ENCODE results near the gene SH2D3C.

Gene SH2D3C

GRCh38 chr9:127714020-127714750 is 64.3 kb downstream of the SH2D3C start:
- H3K4me3 ChIP-seq: peak overlapping the region; percentile 72 to 78
- H3K9me3 ChIP-seq: no peaks in the 10 kb centered on the region
- H3K4me1 ChIP-seq: peaks cover 0 to 20% (median 18%) of the 10 kb centered on the region in 4 donors
- intact Hi-C loops (cut with DNase I; ENCODE audit: low total_unique reads): loop anchor here (5.0 kb wide), 1 partner anchor 97 kb away; no protein-coding TSS in a partner anchor
- H3K36me3 ChIP-seq: peaks cover 0 to 10% (median 0%) of the 10 kb centered on the region in 3 donors
- H3K27ac ChIP-seq: no peak overlapping the region
- no peak for DNase-seq
- no peak for TF ChIP-seq CTCF (IDR thresholded peaks at IDR 0.05)
- no peaks in the 10 kb centered on the region for H3K27me3 ChIP-seq

DNA sequence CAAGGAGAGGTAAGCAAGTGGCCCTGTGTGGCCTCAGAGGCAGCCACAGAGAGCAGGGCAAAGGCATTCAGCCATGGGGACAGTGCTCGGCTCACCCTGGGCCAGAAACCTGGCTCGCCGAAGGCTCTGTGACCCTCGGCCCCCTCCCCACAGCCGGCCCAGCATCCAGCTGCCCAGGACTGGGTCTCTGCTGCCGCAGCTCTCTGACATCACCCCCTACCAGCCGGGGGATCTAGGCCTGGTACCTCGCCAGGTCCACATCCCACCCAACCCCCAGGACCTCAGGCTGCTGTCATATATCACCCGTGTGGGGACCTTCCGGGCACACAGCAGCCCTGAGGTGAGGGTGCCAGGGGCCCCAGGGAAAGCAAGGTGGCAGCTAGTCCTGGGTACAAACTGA is 65.6 kb downstream of the SH2D3C start:
- Histone ChIP-seq H3K27me3 (peaks cover 0 to 2% of the 10 kb centered on the region in 2 donors), H3K4me1 (peaks cover 0 to 20% (median 18%) of the 10 kb centered on the region in 4 donors), H3K27ac (no peak overlapping the region), H3K9me3 (no peaks in the 10 kb centered on the region), H3K36me3 (peaks cover 0 to 10% (median 0%) of the 10 kb centered on the region in 3 donors), H3K4me3 (no peak overlapping the region)
- no peak for TF ChIP-seq CTCF (IDR thresholded peaks at IDR 0.05)
- DNase-seq: no peak
- intact Hi-C loops (cut with DNase I; ENCODE audit: low total_unique reads): loop anchor here (5.0 kb wide), 1 partner anchor 96 kb away; no protein-coding TSS in a partner anchor

GRCh38 chr9:127712371-127712770 is 66.1 kb downstream of the SH2D3C start:
- intact Hi-C loops (cut with DNase I; ENCODE audit: low total_unique reads): loop anchor here (5.0 kb wide), 1 partner anchor 95 kb away; no protein-coding TSS in a partner anchor
- no peak for DNase-seq
- no peaks in the 10 kb centered on the region for H3K9me3 ChIP-seq
- H3K27ac ChIP-seq: no peak overlapping the region
- TF ChIP-seq CTCF (IDR thresholded peaks at IDR 0.05): no peak
- H3K27me3 ChIP-seq: peaks cover 0 to 5% of the 10 kb centered on the region in 2 donors
- no peak overlapping the region for H3K4me3 ChIP-seq
- peaks cover 0 to 10% (median 0%) of the 10 kb centered on the region in 3 donors for H3K36me3 ChIP-seq
- peaks cover 0 to 20% (median 18%) of the 10 kb centered on the region in 4 donors for H3K4me1 ChIP-seq

DNA sequence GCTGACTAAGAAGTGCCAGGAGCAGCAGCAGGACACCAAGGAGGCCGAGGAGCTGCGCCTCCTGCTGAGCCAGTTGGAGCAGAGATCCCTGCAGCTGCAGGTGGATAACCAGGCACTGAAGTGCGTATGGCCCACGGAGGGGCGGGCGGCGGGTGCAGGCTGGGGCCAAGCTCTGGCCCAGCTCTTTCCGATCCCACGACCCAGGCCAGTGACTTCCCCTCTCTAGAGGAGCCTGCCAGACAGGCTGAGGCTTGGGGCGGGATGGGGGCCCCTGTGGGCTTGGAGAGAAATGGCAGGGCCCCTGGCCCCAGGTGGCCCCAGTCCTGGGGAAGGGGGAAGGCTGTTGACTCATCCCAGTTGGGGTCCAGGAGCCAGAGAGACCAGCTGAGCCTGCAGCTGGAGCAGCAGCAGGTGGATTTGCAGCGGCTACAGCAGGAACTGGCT is 66.6 kb downstream of the SH2D3C start:
- no peak overlapping the region for H3K4me3 ChIP-seq
- peaks cover 0 to 20% (median 18%) of the 10 kb centered on the region in 4 donors for H3K4me1 ChIP-seq
- no peak for DNase-seq
- no peak overlapping the region for H3K27ac ChIP-seq
- intact Hi-C loops (cut with DNase I; ENCODE audit: low total_unique reads): loop anchor here (5.0 kb wide), 1 partner anchor 95 kb away; no protein-coding TSS in a partner anchor
- H3K36me3 ChIP-seq: peaks cover 0 to 10% (median 0%) of the 10 kb centered on the region in 3 donors
- TF ChIP-seq CTCF (IDR thresholded peaks at IDR 0.05): no peak
- peaks cover 0 to 11% of the 10 kb centered on the region in 2 donors for H3K27me3 ChIP-seq
- no peaks in the 10 kb centered on the region for H3K9me3 ChIP-seq

GRCh38 chr9:127711226-127711701 is 67.2 kb downstream of the SH2D3C start:
- H3K36me3 ChIP-seq: peaks cover 0 to 10% (median 0%) of the 10 kb centered on the region in 3 donors
- H3K4me1 ChIP-seq: peaks cover 0 to 18% (median 16%) of the 10 kb centered on the region in 4 donors
- intact Hi-C loops (cut with DNase I; ENCODE audit: low total_unique reads): loop anchor here (5.0 kb wide), 1 partner anchor 94 kb away; no protein-coding TSS in a partner anchor
- no peak overlapping the region for H3K27ac ChIP-seq
- TF ChIP-seq CTCF (IDR thresholded peaks at IDR 0.05): no peak
- peaks cover 0 to 16% of the 10 kb centered on the region in 2 donors for H3K27me3 ChIP-seq
- H3K9me3 ChIP-seq: no peaks in the 10 kb centered on the region
- DNase-seq: no peak
- H3K4me3 ChIP-seq: no peak overlapping the region
